HepG2 (cell line): ENCODE results near the gene RELB. TPM values are rescaled to one million over a fixed set of nuclear protein-coding genes. Genes with fewer than 3 reads are reported as not detected.

Source experiments
- ATAC-seq: fragments of 200-7000 bp; cut with Tn5 transposase; 3 replicates; pipeline ENCODE4 v1.9.1; 2020; ENCODE audit warnings: mild to moderate bottlenecking, moderate library complexity
- BruUV-seq: library from RNA; stranded (reverse); fragments of 400-500 nt; replicated peaks from 2 replicates; lab custom pipeline; 2021; lab: Mats Ljungman, UMichigan
- CTCF ChIA-PET: fragments of 300-600 bp; formaldehyde crosslinking; extraction: SDS; loops from one replicate; lab custom pipeline; 2021; ENCODE audit warnings: low total read pairs, inconsistent platforms, low intra/inter-chr PET ratio; lab: Yijun Ruan, JAX
- POLR2A ChIA-PET: fragments of 350-600 bp; sonication (Branson Sonifier 250); formaldehyde crosslinking; loops from one replicate; lab custom pipeline; 2020; ENCODE audit warnings: antibody characterized with exemption, inconsistent platforms; lab: Yijun Ruan, JAX
- DNase-seq: peaks from one replicate; pipeline ENCODE4 v3.0.0-alpha.2; 2015; ENCODE audit warnings: low spot score
- FAIRE-seq: peaks from 3 replicates; lab custom pipeline; 2011; peaks lifted over from hg19 to GRCh38; lab: Jason Lieb, UNC
- H2AFZ ChIP-seq: one replicate; pipeline ENCODE4 v1.6.1; 2011; ENCODE audit warnings: low read length, inconsistent platforms
- H3K27ac ChIP-seq: fragments of 300-600 bp; 3 replicates; pipeline ENCODE4 v1.8.0; 2011; ENCODE audit warnings: mixed run types, mild to moderate bottlenecking, mixed read lengths, low read length, inconsistent platforms; ENCODE audit not compliant: insufficient read depth; ENCODE audit errors: extremely low read length
- H3K27me3 ChIP-seq, 2 experiments: fragments of 200-600 bp in 1 of 2; 2 replicates in 1 of 2; 3 replicates in 1 of 2; pipeline versions ENCODE4 v1.6.0 to v1.8.0; 2011; ENCODE audit warnings: low read length in 2 of 2, mild to moderate bottlenecking in 2 of 2, moderate library complexity in 2 of 2, inconsistent platforms in 1 of 2; ENCODE audit not compliant: insufficient read depth in 2 of 2, control insufficient read depth in 1 of 2
- H3K36me3 ChIP-seq, 2 experiments: fragments of 200-600 bp in 1 of 2; replicated peaks in 1 of 2; 2 replicates in 1 of 2; 3 replicates in 1 of 2; pipeline versions ENCODE4 v1.5.1 to v1.8.0; 2011; ENCODE audit warnings: low read length in 2 of 2, inconsistent platforms in 1 of 2; ENCODE audit not compliant: insufficient read depth in 2 of 2, control insufficient read depth in 1 of 2
- H3K4me1 ChIP-seq: 2 replicates; pipeline ENCODE4 v1.5.1; 2012; ENCODE audit warnings: low read length, inconsistent platforms; ENCODE audit not compliant: insufficient read depth
- H3K4me2 ChIP-seq: 2 replicates; pipeline ENCODE4 v1.6.0; 2011; ENCODE audit warnings: low read depth, low read length, inconsistent platforms
- H3K4me3 ChIP-seq, 3 experiments: fragments of 200-600 bp in 1 of 3; sonication (generic), shearing (Covaris generic) in 1 of 3; replicated peaks in 1 of 3; 2 replicates each; pipeline ENCODE4 v1.5.1; 2011 to 2016; ENCODE audit warnings: low read length in 3 of 3, inconsistent platforms in 2 of 3, low read depth in 2 of 3, mild to moderate bottlenecking in 2 of 3, control low read depth in 1 of 3, mixed read lengths in 1 of 3; ENCODE audit not compliant: insufficient read depth in 1 of 3
- H3K79me2 ChIP-seq: one replicate; pipeline ENCODE4 v1.6.1; 2011; ENCODE audit warnings: low read length, inconsistent platforms; ENCODE audit not compliant: insufficient read depth
- H3K9ac ChIP-seq: 2 replicates; pipeline ENCODE4 v1.6.0; 2011; ENCODE audit warnings: mild to moderate bottlenecking, low read depth, low read length, inconsistent platforms; ENCODE audit not compliant: insufficient read depth
- H3K9me3 ChIP-seq: 2 replicates; pipeline ENCODE4 v1.5.1; 2012; ENCODE audit warnings: mild to moderate bottlenecking, low read length
- H4K20me1 ChIP-seq: 2 replicates; pipeline ENCODE4 v1.6.0; 2011; ENCODE audit warnings: inconsistent platforms, mild to moderate bottlenecking, low read length, moderate library complexity; ENCODE audit not compliant: insufficient read depth
- AGO1 ChIP-seq: fragments of 200-400 bp; formaldehyde crosslinking; IDR thresholded peaks from 2 replicates; pipeline ENCODE4 v1.6.1; 2017; ENCODE audit warnings: mild to moderate bottlenecking, low read depth, low read length, moderate library complexity; ENCODE audit not compliant: poor library complexity, severe bottlenecking
- AHR ChIP-seq: IDR thresholded peaks from 2 replicates; pipeline ENCODE4 v1.6.1; 2018; ENCODE audit warnings: missing genetic modification reagents, missing compliant biosample characterization
- HNRNPH1 ChIP-seq: fragments of 200-400 bp; formaldehyde crosslinking; optimal IDR thresholded peaks from 2 replicates; pipeline ENCODE3; 2017; ENCODE audit warnings: mild to moderate bottlenecking, low read depth, low read length
- HOXD1 ChIP-seq: sonication (generic); formaldehyde crosslinking; IDR thresholded peaks from 2 replicates; pipeline ENCODE4 v1.5.0; 2020; ENCODE audit warnings: missing genetic modification reagents
- IRF1 ChIP-seq: sonication (generic); formaldehyde crosslinking; IDR thresholded peaks from 2 replicates; pipeline ENCODE4 v1.4.0; 2020; ENCODE audit warnings: low read depth, mild to moderate bottlenecking, missing genetic modification reagents
- MAFF ChIP-seq: IDR thresholded peaks from 2 replicates; pipeline ENCODE4 v1.6.1; 2011; ENCODE audit warnings: low read depth, low read length, improper control_type of control experiment
- PAWR ChIP-seq: sonication (generic); formaldehyde crosslinking; IDR thresholded peaks from 2 replicates; pipeline ENCODE4 v1.4.0; 2020; ENCODE audit warnings: missing genetic modification reagents, mild to moderate bottlenecking, borderline replicate concordance
- SNAPC2 ChIP-seq: sonication (generic); formaldehyde crosslinking; IDR thresholded peaks from 2 replicates; pipeline ENCODE4 v1.8.1; 2022; ENCODE audit warnings: mild to moderate bottlenecking, missing genetic modification reagents
- ZC3H13 ChIP-seq: sonication (generic); formaldehyde crosslinking; IDR thresholded peaks from 2 replicates; pipeline ENCODE4 v1.8.1; 2023; ENCODE audit warnings: mild to moderate bottlenecking, missing genetic modification reagents, moderate library complexity
- ZNF136 ChIP-seq: sonication (generic); formaldehyde crosslinking; IDR thresholded peaks from 2 replicates; pipeline ENCODE4 v1.8.1; 2022; ENCODE audit warnings: low read depth, mild to moderate bottlenecking, moderate library complexity, missing genetic modification reagents
- ZNF552 ChIP-seq: sonication (generic); formaldehyde crosslinking; IDR thresholded peaks from 2 replicates; pipeline ENCODE4 v1.9.0; 2022; ENCODE audit warnings: missing genetic modification reagents, mild to moderate bottlenecking, borderline replicate concordance
- ZNF570 ChIP-seq: sonication (generic); formaldehyde crosslinking; IDR thresholded peaks from 2 replicates; pipeline ENCODE4 v1.4.0; 2020; ENCODE audit warnings: mild to moderate bottlenecking, missing genetic modification reagents, borderline replicate concordance
- WGBS: methylation state at CpG from one replicate; pipeline ENCODE4 v1.1.6; 2017; ENCODE audit warnings: low lambda C conversion rate; 5-methylcytosine and 5-hydroxymethylcytosine counted together
- in situ Hi-C: cut with HindIII; loops from 2 replicates; pipeline ENCODE4 v1.10.0; 2017; ENCODE audit warnings: low pct_unique_long_range_greater_than_20kb; ENCODE audit not compliant: extremely low pct_ligation_motif_present
- intact Hi-C: fragments of 100-400 bp; cut with micrococcal nuclease; formaldehyde crosslinking; loops from one replicate; pipeline ENCODE4 v1.10.0; 2022; ENCODE audit not compliant: unreplicated experiment
- polyA plus RNA-seq, 8 experiments: library from polyadenylated mRNA; depleted of rRNA in 3 of 8; stranded (reverse) in 7 of 8; unstranded in 1 of 8; fragments of >200 nt; fragmentation: Illumina TruSeq in 4 of 8; extraction: Trizol in 4 of 8; gene quantifications; 2 replicates each; pipeline versions ENCODE4 v1.2.1 to v1.2.3, GENCODE V29; 2011 to 2016; ENCODE audit warnings: low read depth in 4 of 8, missing spikeins in 1 of 8, mixed read lengths in 1 of 8; ENCODE audit not compliant: insufficient read depth in 1 of 8
- total RNA-seq, 5 experiments: library from RNA; depleted of rRNA; stranded (reverse); fragments of >200 nt; fragmentation: Illumina TruSeq; extraction: Trizol; gene quantifications; 2 replicates each; pipeline ENCODE4 v1.2.3, GENCODE V29; 2016; ENCODE audit warnings: low read depth in 1 of 5

The RELB gene
- total and polyA plus RNA-seq, 2 of the 13 experiments (the other 11 are each of a cell fraction or from before 2014, with no cell fraction given), result 1.9 to 3.5 TPM

GRCh38 chr19:45070214-45070613, 69.0 kb downstream of the RELB start:
- H3K9me3 ChIP-seq, result no peaks in the 10 kb centered on the region
- ATAC-seq (no peak), FAIRE-seq (no peak), DNase-seq (no peak)
- H3K4me2 ChIP-seq, result no peak overlapping the region
- no peak overlapping the region for H3K4me3 ChIP-seq
- POLR2A ChIA-PET, result no interaction called here
- no peaks in the 10 kb centered on the region for H3K27me3 ChIP-seq
- CTCF ChIA-PET, result no interaction called here
- peaks cover 27 to 45% of the 10 kb centered on the region in 2 experiments; a peak in 4 of 5 replicates for H3K36me3 ChIP-seq
- in situ Hi-C loops, result no loop called here
- no peak for TF ChIP-seq HOXD1 (CRISPR knock-in tag)
- no peak for TF ChIP-seq ZC3H13
- no peak for TF ChIP-seq ZNF552 (CRISPR knock-in tag)
- TF ChIP-seq SNAPC2 (CRISPR knock-in tag), result no peak
- TF ChIP-seq IRF1 (CRISPR knock-in tag), result no peak
- no peak for TF ChIP-seq AHR (CRISPR knock-in tag)
- no peak for TF ChIP-seq MAFF
- no peak for TF ChIP-seq AGO1
- no peak for TF ChIP-seq PAWR
- no peak for TF ChIP-seq ZNF136
- no peak for TF ChIP-seq ZNF570 (CRISPR knock-in tag)
- no peak for TF ChIP-seq HNRNPH1
- H3K79me2 ChIP-seq, result no peaks in the 10 kb centered on the region
- no peak overlapping the region for H3K27ac ChIP-seq
- 95% methylated on average over 3 of the region's 6 CpGs for WGBS
- H3K4me1 ChIP-seq, result peaks cover 9% of the 10 kb centered on the region; the same call in 1 of the 2 replicates
- intact Hi-C loops, result no loop called here
- H2AFZ ChIP-seq, result no peak overlapping the region
- H3K9ac ChIP-seq, result no peak overlapping the region
- no TSS peak for BruUV-seq
- no peaks in the 10 kb centered on the region for H4K20me1 ChIP-seq
